HG03354 (cell line): ENCODE results near the gene PLCB4.

ENCODE experiments used
- ATAC-seq: cut with Tn5 transposase; IDR thresholded peaks from one replicate; pipeline ENCODE4 v1.9.1; 2021; ENCODE audit warnings: mild to moderate bottlenecking; ENCODE audit not compliant: unreplicated experiment, poor library complexity, severe bottlenecking

The PLCB4 gene

GRCh38 chr20:9093218-9093957 lies 24.5 kb downstream of the PLCB4 start:
- no peak for ATAC-seq

- ATAC-seq, result no peak
These were observed 30.5 kb downstream of the PLCB4 start for GRCh38 chr20:9099372-9099771.

GRCh38 chr20:9100691-9101090 lies 31.8 kb downstream of the PLCB4 start:
- ATAC-seq, result no peak

GRCh38 chr20:9102456-9102855 lies 33.6 kb downstream of the PLCB4 start:
- no peak for ATAC-seq

GRCh38 chr20:9103955-9104354 lies 35.1 kb downstream of the PLCB4 start:
- ATAC-seq, result no peak

- ATAC-seq, result no peak
These were observed 39.4 kb downstream of the PLCB4 start for GRCh38 chr20:9108260-9108659.

GRCh38 chr20:9109566-9109965 lies 40.7 kb downstream of the PLCB4 start:
- ATAC-seq, result no peak

GRCh38 chr20:9110365-9110764 lies 41.5 kb downstream of the PLCB4 start:
- ATAC-seq, result no peak

- no peak for ATAC-seq
These were observed 42.1 kb downstream of the PLCB4 start for GRCh38 chr20:9110916-9111432.

GRCh38 chr20:9112541-9113515 lies 43.9 kb downstream of the PLCB4 start:
- ATAC-seq, result no peak

- ATAC-seq, result no peak
These were observed 45.8 kb downstream of the PLCB4 start for GRCh38 chr20:9114709-9115108.

GRCh38 chr20:9117548-9117947 lies 48.7 kb downstream of the PLCB4 start:
- ATAC-seq, result no peak

- ATAC-seq, result no peak
These were observed 50.9 kb downstream of the PLCB4 start for GRCh38 chr20:9119776-9120175.

GRCh38 chr20:9121211-9121610 lies 52.3 kb downstream of the PLCB4 start:
- no peak for ATAC-seq

- no peak for ATAC-seq
These were observed 53.7 kb downstream of the PLCB4 start for GRCh38 chr20:9122571-9122970.

GRCh38 chr20:9126527-9126926 lies 57.6 kb downstream of the PLCB4 start:
- no peak for ATAC-seq

GRCh38 chr20:9128568-9128967 lies 59.7 kb downstream of the PLCB4 start:
- ATAC-seq, result no peak

GRCh38 chr20:9129756-9130155 lies 60.9 kb downstream of the PLCB4 start:
- no peak for ATAC-seq

GRCh38 chr20:9130521-9130920 lies 61.6 kb downstream of the PLCB4 start:
- ATAC-seq, result no peak

GRCh38 chr20:9131841-9132240 lies 63.0 kb downstream of the PLCB4 start:
- ATAC-seq, result no peak

GRCh38 chr20:9134346-9134745 lies 65.5 kb downstream of the PLCB4 start:
- no peak for ATAC-seq
